ENCODE data around the gene RACGAP1.

The RACGAP1 gene

DNA sequence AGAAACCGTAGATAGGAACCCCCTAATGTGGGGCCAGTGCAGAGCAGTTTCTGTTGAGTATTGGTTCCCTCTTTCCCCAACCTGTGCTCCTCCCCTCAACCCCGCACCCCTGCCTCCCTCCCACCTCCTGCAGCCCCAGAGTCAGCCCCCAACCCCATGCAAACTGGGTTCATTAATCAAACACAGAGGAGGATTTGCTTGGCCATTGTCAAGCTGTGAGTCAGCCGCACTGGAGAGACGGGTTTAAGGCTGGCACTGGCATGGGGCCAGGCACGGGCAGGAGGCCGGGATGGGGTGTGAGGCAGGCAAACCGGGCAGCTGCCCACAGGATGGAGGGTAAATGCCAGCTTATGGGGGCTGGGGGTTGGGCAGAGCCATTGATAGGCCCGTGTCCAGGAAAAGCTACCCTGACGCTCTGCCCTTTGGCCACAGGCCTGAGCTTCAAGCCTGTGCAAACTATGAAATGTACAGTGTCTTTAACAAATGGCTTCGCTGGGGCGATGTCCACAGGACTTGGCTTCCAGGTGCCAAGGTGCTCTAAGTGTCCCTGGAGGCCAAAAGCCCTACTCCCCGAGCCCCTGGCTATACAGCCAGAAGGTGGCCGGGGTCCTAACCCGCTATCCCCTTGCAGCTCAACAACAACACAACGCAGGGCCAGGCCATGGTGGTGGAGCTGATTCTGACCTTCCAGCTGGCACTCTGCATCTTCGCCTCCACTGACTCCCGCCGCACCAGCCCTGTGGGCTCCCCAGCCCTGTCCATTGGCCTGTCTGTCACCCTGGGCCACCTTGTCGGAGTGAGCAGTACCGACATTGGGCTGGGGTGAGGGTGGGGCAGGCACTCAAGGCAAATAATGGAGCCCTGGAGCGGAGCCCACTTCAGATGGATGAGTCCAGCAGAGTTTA, 62.2 kb downstream of the RACGAP1 start:
- Histone ChIP-seq H3K4me1 (peaks cover 0 to 47% (median 24%) of the 10 kb centered on the region in 4 donors), H3K36me3 (no peaks in the 10 kb centered on the region), H3K27ac (no peak overlapping the region), H3K9me3 (no peaks in the 10 kb centered on the region), H3K27me3 (peaks cover 0 to 76% of the 10 kb centered on the region in 2 donors), H3K4me3 (no peak overlapping the region)
- intact Hi-C loops (cut with DNase I; ENCODE audit: low total_unique reads): no loop called here
- TF ChIP-seq, protein P1, sequence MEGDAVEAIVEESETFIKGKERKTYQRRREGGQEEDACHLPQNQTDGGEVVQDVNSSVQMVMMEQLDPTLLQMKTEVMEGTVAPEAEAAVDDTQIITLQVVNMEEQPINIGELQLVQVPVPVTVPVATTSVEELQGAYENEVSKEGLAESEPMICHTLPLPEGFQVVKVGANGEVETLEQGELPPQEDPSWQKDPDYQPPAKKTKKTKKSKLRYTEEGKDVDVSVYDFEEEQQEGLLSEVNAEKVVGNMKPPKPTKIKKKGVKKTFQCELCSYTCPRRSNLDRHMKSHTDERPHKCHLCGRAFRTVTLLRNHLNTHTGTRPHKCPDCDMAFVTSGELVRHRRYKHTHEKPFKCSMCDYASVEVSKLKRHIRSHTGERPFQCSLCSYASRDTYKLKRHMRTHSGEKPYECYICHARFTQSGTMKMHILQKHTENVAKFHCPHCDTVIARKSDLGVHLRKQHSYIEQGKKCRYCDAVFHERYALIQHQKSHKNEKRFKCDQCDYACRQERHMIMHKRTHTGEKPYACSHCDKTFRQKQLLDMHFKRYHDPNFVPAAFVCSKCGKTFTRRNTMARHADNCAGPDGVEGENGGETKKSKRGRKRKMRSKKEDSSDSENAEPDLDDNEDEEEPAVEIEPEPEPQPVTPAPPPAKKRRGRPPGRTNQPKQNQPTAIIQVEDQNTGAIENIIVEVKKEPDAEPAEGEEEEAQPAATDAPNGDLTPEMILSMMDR (IDR thresholded peaks at IDR 0.05): no peak
- DNase-seq: peak in 1 of 2 donors; percentile 74

DNA sequence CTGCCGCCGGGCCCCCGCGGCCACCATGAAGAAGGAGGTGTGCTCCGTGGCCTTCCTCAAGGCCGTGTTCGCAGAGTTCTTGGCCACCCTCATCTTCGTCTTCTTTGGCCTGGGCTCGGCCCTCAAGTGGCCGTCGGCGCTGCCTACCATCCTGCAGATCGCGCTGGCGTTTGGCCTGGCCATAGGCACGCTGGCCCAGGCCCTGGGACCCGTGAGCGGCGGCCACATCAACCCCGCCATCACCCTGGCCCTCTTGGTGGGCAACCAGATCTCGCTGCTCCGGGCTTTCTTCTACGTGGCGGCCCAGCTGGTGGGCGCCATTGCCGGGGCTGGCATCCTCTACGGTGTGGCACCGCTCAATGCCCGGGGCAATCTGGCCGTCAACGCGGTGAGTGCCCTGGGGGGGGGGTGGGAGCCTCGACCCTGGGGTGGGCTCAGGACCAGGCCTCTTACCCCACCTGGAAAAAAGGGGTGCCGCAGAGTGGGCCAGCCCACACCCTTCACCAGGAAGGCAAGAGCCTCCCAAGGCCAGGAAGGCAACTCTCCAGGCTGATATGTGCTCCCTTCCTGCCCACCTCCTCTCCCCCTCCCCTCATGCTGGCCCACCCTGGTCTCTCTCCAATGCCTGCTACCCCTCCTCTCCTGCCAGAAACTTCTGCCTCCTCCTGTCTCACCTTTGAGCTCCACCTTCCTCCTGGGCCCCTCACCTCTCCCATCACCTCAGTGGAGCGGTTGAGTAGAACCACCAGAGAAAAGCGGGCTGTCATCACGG, 63.1 kb downstream of the RACGAP1 start:
- Histone ChIP-seq H3K27ac (no peak overlapping the region), H3K27me3 (peaks cover 0 to 76% of the 10 kb centered on the region in 2 donors), H3K9me3 (no peaks in the 10 kb centered on the region), H3K4me1 (peaks cover 0 to 40% (median 18%) of the 10 kb centered on the region in 4 donors), H3K36me3 (no peaks in the 10 kb centered on the region), H3K4me3 (no peak overlapping the region)
- DNase-seq: no peak
- TF ChIP-seq, protein P1 (IDR thresholded peaks at IDR 0.05): no peak
- intact Hi-C loops (cut with DNase I; ENCODE audit: low total_unique reads): no loop called here

DNA sequence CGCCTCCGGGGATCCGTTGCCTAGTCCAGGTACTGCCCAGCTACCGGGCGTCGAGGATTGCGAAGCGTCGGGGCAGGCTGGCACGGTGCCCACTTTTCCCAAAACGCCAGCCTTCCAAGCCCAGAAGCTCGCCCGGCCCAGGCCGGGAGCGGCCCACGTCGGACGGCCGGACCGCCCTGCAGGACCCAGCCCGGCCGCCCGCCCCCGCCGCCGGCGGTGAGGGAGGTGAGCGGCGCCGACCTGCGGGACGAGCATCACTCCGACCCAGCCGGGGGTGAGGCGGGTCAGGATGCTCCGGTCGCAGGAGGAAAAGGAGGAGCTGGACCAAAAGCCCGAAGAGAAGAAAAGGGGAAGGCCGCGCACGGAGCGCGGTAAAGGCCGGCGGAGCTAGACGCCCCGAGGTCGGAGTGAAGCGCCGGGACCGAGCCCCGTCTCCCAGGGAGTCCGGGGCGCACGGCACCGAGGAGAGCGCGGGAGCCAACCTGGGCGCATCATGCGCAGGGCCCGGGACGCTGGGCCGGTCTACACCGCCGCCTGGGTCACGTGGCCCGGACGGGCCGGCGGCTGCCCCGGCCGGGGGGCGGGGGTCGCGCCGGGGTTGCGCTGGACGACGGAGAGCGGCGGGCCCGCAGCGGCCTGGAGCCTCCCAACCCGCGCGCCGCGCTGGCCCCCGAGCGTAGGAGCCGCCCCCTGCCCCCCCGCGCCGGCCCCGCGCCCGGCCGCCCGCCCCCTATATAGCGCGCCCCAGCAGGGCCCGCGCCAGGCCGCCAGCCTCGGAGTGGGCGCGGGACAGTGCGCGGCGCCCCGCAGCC, 64.0 kb downstream of the RACGAP1 start, which contains the start of gene AQP5:
AQP5 (plus strand) TSS at position 762 of the 812 bp plus-strand sequence. CDS start 146 bp downstream, outside the sequence.
- Histone ChIP-seq H3K4me1 (peaks cover 0 to 33% (median 14%) of the 10 kb centered on the region in 4 donors), H3K4me3 (peak within 1 kb of the TSS; percentile 0 to 48), H3K27ac (no peak within 1 kb of the TSS), H3K27me3 (peaks cover 0 to 76% of the 10 kb centered on the region in 2 donors), H3K9me3 (no peaks in the 10 kb centered on the region), H3K36me3 (no peaks in the 10 kb centered on the region)
- intact Hi-C loops (cut with DNase I; ENCODE audit: low total_unique reads): no loop called here
- no peak for DNase-seq
- TF ChIP-seq, protein P1 (IDR thresholded peaks at IDR 0.05): no peak

DNA sequence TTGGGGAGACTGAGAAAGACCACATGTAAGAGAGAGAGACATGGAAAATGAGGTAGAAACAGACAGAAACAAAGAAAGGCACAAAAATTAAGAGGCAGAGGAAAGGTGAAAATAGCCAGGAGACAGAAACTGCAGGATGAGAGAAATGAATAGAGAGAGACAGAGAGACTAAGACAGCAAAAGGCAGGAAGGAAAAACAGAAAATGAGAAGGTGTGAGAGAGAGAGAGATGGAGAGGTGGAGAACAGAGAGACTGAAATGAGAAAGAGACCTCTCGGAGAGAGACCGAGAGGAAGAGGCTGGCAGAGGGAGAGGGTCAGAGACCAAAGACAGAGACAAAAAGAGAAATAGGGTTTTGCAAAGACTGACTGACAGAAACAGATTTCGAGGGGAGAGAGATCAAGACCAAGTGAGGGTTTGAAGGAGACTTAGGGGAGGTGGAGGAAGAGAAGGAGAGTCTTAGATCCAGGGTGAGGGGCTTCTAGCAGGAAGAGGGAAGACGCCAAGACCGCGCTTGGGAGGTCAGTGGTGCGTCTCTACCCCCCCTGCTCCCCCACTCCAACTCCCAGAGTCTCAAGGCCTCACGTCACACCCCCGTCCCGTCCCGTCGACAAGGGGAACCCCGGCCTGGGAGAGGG, 64.7 kb downstream of the RACGAP1 start:
- H3K4me1 ChIP-seq: peaks cover 0 to 34% (median 14%) of the 10 kb centered on the region in 4 donors
- no peak overlapping the region for H3K27ac ChIP-seq
- H3K27me3 ChIP-seq: peaks cover 0 to 76% of the 10 kb centered on the region in 2 donors
- intact Hi-C loops (cut with DNase I; ENCODE audit: low total_unique reads): no loop called here
- TF ChIP-seq, protein P1 (IDR thresholded peaks at IDR 0.05): no peak
- H3K36me3 ChIP-seq: no peaks in the 10 kb centered on the region
- peak overlapping the region in 1 of 2 donors; percentile 48 for H3K4me3 ChIP-seq
- H3K9me3 ChIP-seq: no peaks in the 10 kb centered on the region
- no peak for DNase-seq

Data from tibial artery (tissue), 4 donors.